NCI-H82 (cell line): ENCODE data around the gene CDC16.
"Not testable (repeated sequence)": the region's sequence is repeated elsewhere in the genome, so short reads cannot be mapped to it uniquely, and the experiment has no call there.

Source experiments
- DNase-seq: peaks from one replicate; lab custom pipeline; 2025; lab: John Stamatoyannopoulos, UW

Gene CDC16

DNA sequence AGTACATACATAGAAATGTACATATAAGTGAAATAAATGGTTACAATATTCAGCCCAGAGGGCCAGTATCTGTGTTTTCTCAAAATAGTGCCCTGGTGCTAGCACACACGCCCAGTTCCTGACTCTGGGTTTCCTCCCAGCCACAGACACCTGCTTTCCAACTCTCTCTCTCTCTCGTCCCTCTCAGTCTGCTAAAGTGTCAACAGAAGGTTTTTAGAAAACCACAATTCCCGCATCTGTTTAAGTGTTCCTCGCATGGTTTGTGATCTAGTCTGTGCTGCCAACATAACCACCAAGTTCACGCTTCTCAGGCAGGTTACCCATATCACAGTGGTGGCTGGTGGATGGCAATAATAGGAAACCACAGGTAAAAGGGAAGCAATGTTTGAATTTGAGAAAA lies 28.9 kb downstream of the CDC16 start:
- no peak for DNase-seq

DNA sequence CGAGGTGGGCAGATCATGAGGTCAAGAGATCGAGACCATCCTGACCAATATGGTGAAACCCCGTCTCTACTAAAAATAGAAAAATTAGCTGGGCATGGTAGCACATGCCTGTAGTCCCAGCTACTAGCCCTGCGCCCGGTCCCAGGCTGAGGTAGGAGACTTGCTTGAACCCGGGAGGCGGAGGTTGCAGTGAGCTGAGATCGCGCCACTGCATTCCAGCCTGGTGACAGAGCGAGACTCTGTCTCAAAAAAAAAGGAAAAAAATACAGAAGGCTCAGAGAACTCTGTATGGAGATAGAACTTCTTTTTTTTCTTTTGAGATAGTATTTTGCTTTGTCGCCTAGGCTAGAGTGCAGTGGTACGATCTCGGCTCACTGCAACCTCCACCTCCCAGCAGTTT lies 29.6 kb downstream of the CDC16 start:
- not testable (repeated sequence) for DNase-seq

DNA sequence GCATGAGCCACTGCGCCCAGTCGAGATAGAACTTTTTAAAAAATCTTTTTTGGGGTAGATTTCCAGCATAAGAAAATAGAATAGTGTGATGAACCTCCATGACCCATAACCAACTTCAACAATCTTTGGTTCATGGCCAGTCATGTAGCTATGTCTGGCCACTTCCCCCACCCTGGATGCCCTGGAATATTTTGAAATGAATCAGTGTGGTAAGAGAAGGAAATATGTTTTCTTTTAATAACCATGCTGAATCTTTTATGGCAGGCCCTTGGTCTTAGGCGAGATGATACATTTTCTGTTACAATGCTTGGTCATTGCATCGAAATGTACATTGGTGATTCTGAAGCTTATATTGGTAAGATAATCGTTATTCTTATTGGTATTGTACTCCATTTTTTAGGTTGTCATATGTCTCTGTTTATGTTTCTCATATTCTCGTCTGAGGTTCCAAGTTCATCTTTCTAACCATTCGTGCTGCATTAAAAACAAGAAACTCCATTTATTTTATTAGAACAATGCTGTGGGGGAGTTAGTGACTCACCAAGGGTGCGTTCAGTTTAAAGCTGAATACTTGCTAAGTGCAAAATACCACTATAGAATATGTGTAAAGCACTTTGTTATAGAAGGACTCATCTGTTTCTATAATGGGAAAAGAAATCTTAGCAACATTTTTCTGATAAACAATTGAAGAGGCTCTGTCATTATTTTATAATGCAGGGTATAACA lies 30.4 kb downstream of the CDC16 start:
- no peak for DNase-seq

DNA sequence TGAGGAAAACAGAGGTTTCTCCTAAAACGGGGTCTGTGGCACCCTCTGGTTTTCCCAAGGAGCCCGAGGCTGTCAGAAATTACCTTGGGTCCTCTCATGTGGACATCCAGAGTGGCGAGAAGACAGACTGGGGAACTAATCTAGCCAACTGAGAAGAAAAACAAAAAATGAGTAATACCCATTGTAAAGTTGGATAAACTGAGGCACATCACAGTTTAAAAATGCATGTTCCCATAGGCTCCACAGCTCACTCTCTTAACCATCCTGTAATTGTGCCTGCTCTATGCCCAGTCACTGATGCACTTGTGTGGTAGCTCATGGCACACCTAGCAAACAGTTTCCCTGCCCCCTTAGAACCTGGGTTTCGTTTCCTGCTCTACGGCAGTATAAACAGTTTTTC lies 31.5 kb downstream of the CDC16 start:
- DNase-seq: no peak

DNA sequence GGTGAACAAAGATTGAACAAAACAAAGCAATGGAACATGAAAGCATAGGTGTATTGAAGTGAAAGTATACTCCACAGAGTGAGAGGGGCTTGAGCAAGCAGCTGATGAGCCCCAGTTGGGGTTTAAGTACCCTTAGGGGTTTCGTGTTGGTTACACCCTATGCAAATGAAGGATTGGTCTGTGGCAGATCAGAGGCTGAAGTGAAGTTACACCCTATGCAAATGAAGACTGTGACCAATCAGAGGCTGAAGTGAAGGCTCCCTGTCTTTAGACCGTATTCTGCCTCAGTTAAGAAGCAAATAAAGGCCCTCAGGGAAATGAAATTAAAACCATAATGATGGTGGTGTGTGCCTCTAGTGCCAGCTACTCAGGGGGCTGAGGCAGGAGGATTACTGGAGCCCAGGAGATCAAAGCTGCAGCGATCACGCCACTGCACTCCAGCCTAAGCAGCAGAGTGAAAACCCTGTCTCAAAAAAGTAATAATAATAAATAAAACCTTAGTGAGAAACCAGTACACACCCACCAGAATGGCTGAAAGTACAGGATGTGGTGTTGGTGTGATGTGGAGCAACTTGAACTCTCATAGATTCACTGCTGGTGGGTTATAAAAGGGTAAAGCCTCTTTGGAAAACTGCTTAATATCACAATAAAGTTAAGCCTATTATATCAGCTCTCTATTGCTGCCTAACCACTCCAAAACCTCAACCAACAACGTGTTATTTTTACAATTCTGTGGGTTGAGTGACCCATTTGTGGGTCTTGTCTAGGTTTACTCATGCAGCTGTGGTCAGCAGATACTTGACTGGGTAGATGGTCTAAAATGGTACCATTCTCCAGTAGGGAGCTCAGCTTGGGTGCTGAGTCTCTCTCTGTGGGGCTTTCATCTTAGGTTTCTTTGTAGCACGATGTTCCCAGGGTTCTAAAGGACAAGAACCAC lies 33.9 kb downstream of the CDC16 start:
- DNase-seq: peak; percentile 54

DNA sequence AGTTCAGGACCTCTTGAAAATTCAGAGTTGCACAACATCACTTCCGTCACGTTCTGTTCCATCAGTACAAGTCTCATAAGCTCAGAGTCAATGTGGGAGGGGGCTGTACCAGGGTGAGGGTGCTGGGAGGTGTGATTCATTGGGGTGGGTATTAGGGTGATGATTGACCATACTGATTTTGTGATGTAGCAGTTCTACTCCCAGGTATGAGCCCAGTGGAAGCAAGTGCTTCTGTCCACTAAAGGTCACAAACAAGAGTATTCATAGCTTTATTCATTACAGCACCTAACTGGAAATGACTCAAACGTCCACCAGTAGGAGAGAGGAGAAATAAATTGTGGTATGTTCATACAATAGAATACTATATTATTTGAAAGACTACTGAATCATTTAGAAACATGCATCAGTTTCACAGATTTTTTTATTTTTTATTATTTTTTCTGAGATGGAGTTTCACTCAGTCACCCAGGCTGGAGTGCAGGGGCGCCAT lies 34.6 kb downstream of the CDC16 start:
- no peak for DNase-seq

DNA sequence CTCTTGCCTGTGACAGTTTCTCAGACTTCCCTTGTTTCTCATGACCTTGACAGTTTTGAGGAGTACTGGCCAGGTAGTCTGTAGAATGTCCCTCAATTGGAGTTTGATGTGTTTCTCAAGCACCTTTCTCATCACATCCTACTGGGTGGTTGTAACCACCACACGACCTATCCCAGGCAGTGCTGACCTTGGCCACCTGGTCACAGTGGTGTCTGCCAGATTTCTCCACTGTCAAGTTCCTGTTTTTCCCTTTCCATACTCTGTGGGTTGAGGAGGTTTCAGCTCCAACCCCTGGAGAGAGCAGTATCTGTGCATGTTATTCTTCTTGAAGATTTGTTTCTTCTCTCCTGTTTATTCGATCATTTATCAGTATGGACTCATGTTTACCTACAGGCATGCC lies 38.3 kb downstream of the CDC16 start:
- no peak for DNase-seq

DNA sequence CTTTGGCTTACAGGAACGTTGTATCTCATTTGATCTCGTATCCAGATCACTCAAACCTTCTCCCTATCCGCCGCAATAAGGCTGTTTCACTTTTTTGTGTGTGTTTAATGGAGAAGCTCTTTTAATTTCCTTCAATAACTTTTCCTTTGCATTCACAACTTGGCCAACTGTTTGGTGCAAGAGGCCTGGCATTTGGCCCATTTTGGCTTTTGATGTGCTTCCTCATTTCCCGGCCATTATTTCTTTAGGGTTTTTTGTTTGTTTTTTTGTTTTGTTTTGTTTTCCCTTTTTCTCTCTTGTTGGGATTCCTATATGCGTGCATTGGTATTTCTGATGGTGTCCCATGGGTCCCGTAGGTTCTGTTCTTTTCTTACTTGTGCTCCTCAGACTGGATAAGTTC lies 40.6 kb downstream of the CDC16 start:
- DNase-seq: no peak

DNA sequence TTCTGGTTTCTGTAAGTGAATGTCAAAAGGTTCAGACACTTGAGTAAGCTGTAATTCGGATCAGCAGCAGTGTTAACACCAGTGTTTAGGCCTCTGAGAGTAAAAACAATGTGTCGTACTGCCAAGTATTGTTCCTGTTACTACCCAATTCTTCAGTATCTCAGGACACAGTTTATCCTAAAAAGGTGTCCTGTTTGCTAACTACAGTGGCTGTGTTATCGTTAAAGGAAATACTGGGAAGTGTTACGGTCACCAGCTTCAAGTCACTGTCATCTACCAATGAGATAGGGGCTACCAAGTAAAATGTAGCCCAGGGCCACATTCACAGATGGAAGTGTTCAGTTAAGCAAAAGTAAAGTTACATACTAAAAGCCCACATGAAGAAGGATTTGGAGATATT lies 44.4 kb downstream of the CDC16 start:
- no peak for DNase-seq

DNA sequence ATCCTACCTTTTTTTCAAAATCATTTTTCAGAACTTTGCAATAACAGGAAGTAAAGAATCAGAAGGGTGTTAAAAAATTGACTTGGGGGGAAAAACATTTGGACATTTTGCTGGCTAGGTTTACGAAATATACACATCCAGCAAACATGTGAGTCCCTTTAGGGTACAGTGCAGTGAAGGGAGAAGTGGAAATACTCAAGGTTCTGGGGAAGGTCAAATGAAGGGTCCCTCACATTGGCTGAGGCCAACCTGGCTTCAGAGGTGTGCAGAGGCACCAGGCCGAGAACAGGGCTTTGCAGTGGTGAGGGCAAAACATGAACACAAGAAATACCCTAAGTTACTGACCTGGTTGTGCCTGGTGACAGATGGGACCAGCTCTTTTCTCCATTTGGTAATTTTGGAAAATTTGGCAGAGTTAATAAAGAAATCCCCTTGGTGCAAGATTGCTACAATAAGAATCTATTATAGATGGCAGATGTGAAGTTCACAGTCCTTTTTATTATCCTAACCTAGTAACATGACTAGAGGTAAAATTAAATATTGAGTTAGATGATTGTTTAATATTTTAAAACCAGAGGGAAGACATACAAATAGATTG lies 45.2 kb downstream of the CDC16 start:
- DNase-seq: no peak

DNA sequence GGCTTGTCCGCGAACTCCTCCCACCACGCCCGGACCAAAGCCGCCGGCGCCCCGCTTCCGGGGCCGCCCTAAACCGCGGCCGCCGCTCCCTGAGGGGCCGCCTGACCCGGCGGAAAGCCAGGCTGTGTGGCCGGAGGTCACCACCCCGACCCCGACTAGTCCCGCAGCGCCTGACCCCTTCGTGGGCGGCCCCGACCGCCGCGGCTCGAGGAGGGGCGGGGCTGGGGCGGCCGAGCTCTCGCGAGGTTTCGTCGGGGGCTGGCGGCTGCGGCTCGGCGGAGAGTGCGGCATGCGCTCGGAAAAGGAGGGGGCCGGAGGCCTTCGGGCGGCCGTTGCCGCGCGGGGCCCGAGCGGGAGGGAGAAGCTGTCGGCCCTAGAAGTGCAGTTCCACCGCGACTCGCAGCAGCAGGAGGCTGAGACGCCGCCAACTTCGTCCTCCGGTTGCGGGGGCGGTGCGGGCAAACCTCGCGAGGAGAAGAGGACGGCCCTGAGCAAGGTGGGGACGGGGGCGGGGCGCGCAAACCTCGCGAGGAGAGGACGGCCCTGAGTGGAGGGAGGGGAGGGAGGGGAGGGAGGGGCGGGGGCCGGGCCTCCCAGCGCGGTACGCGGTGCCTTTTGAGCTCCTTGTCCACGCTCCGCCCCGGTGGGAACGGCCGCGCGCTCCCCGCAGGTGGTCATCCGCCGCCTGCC lies 46.8 kb downstream of the CDC16 start, which contains the start of gene UPF3A:
Gene UPF3A (plus strand): TSS at position 251 of the 690 bp plus-strand sequence. CDS start 39 bp downstream, at position 290.
- DNase-seq: peak; percentile 94

DNA sequence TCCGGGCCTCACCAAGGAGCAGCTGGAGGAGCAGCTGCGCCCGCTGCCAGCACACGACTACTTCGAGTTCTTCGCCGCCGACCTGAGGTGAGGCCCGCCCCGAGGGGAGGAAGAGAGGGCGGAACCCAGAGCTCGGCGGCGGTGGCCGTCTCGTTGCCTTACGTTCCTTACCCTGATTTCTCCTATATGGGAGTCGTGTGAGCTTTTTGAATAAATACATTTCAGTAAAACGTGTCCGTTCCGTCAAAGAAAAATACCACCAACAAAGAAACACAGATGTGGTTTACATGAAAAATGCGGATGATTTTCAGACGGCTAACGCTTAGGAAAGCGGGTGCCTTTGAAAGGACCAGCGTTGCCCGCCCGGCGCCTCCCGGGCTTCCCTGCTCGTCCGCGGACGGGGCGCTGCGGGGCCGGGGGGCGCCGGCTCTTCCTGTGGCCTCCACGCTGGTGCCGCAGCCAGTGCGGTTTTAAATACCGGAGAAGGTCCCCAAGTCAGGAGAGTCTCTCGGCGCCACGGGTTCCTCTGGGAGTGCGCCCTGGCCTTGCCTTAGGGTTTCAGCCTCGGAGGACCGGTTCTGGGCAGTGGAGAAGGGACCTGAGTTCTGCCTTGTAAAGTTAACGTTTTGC lies 47.5 kb downstream of the CDC16 start:
- DNase-seq: peak; percentile 84

DNA sequence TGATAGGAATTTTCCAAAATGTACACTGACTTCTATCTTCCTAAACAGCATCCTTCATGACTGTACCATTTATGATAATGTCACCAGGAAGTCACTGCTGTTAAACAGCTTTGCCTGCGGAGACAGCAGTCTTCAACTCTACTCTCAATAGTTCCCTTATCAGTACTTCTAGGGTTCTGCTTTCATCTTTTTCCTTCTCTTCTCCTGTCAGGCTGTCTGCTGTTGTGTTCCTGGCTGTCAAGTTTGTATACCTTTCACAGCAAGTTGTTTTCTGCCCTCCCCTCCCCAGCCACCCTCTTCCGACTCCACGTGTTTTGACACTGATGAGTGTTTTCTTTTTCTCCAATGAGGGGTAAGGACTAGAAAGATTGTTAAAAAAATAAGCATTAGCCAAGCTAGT lies 48.9 kb downstream of the CDC16 start:
- no peak for DNase-seq

DNA sequence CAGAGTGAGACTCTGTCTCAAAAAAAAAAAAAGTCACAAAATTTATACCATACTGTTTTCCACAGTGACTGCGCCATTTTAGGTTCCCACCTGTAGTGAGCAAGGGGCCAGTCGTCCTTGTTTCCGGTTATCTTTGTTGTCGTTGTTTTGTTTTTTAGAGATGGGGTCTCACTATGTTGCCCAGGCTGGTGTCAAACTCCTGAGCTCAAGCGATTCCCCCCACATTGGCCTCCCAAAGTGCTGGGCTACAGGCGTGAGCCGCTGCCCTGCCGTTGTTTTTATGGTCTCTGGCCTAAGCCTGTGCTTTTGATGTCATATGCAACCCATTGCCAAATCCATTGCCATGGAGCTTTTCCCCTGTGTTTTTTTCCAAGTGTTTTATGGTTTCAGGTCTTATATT lies 50.0 kb downstream of the CDC16 start:
- no peak for DNase-seq

DNA sequence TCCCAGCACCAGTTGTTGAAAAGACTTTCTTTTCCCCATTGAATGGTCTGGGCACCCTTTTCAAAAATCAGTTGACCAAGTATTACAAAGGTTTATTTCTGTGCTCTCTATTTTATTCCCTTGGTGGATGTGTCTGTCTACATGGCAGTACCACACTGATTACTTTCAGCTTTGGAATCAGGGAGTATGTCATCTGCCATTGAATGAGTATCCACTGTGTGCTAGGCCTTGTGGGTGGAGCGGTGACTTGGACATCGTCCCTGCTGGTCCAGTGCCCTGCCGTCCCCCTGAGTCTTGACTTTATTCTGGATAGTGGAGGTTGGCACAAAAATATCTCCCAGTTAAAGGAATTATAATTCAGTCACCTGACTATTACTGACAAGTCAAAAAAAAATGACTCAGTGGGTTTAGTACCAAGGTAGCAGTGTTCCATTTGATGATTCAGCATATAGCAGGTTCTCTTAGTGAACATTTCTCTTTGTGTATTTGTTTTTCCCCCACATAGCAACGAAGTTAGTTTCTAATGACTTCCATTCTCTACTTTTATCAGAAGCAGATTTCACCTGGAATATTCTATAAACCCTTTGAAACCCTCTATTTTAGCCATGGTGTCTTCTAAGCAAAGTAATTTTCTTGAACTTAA lies 50.6 kb downstream of the CDC16 start:
- no peak for DNase-seq

DNA sequence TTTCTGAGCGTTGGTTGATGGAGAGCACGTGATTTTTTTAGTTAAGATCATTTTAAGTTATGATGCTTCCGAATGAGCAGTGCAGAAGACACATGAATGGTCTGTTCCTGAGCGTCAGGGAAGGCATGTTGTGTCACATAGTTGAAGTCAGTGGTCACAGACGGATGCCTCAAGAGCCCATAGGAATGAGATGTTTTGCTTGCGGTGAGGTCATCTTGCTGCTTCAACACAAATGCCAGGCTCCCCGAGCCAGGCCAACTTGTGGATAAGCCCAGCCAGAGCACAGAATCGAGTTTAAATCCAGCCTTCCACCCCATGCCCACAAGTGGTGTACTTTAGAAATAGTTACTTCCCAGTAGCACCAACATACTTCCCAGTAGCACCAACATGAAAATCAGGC lies 52.1 kb downstream of the CDC16 start:
- DNase-seq: no peak

DNA sequence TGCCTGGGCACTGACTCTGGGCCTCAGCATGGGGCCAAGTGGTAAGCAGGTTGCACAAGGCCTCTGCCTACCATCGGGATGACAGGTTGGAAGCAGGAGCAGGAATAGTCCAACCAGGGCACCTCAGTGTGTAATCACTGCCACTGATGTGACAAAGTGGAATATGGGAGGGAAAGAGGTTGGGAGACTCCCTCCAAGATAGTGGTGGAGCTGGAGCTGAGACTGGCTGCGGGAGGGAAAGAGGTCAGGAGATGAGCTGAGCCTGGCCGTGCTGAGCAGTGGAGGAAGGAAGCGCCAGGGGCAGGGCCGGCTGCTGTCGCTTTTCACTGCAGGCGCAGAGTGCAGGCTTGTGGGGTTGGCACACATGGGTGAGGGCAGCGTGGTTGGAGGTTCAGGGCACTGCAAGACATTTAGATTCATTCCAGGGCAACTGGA lies 53.5 kb downstream of the CDC16 start:
- no peak for DNase-seq

DNA sequence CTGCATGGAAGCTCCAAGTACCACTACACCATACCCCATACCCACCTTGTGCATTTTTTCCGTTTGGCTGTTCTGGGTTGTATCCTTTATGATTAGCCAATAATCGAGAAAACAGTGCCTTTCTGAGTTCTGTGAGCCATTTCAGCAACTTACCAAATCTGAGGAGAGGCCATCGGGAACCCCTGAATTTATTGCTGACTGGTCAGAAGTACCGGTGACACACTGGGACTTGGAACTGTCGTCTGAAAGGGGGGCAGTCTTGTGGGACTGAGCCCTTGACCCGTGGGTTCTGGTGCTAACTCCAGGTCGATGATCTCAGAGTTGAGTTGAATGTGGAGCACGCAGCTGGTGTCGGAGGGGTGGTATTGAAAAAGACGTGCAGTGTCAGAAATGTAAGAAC lies 61.8 kb downstream of the CDC16 start:
- DNase-seq: no peak

DNA sequence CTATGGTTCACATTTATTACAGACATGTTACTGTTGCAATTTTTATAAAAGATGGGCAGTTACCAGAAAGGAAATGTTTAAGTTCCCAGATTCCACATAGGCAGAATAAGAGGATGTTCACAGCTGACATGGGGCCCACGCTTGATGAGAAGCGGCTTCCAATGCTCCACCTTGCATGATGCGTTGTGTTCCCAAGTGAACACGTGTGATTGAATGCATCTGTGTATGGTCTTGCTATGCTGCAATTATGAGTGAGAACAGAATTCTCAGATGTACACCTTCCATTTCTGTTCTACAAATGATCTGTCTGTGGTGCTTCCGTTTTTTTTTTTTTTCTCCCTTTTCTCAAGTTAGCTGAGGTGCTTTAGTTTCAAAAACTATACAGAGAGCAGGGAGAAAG lies 62.2 kb downstream of the CDC16 start:
- no peak for DNase-seq

DNA sequence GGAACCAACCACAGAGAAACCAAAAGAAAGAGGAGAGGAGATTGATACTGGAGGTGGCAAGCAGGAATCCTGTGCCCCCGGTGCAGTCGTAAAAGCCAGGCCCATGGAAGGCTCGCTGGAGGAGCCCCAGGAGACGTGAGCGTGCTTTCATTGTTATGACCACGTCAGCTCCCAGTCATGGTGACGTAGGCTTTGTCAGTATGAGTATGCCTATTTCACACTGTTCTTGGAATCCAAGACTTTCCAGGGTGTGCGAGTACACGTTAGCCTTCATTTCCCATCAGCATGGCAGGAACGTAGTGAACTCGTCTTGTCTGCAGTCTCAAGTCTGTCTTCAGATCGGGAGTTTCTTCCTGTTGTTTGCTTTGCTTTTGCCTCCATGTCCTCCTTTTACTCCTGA lies 64.2 kb downstream of the CDC16 start:
- DNase-seq: no peak
